ENCODE measurements around the gene FLAD1.

FLAD1 gene

GRCh38 chr1:155005076-155006011 is 22.2 kb downstream of the FLAD1 start:
- DNase-seq: no peak

GRCh38 chr1:155006601-155007101 is 23.5 kb downstream of the FLAD1 start:
- DNase-seq: no peak

GRCh38 chr1:155007251-155007828 is 24.2 kb downstream of the FLAD1 start:
- no peak for DNase-seq

GRCh38 chr1:155008015-155008941 is 25.1 kb downstream of the FLAD1 start:
- no peak for DNase-seq

- DNase-seq: no peak
Measured at GRCh38 chr1:155009221-155009711, 26.1 kb downstream of the FLAD1 start.

GRCh38 chr1:155009742-155010141 is 26.6 kb downstream of the FLAD1 start:
- no peak for DNase-seq

GRCh38 chr1:155010211-155010918 is 27.2 kb downstream of the FLAD1 start:
- DNase-seq: no peak

- no peak for DNase-seq
Measured at GRCh38 chr1:155011004-155011416, 27.9 kb downstream of the FLAD1 start.

- no peak for DNase-seq
Measured at GRCh38 chr1:155011437-155012025, 28.4 kb downstream of the FLAD1 start.

GRCh38 chr1:155012026-155012546 is 28.9 kb downstream of the FLAD1 start:
- DNase-seq: no peak

GRCh38 chr1:155012776-155013602 is 29.8 kb downstream of the FLAD1 start:
- no peak for DNase-seq

GRCh38 chr1:155013632-155014031 is 30.5 kb downstream of the FLAD1 start:
- DNase-seq: no peak

GRCh38 chr1:155014709-155015508 is 31.8 kb downstream of the FLAD1 start:
- no peak for DNase-seq

- no peak for DNase-seq
Measured at GRCh38 chr1:155015527-155016230, 32.5 kb downstream of the FLAD1 start.

GRCh38 chr1:155016231-155016831 is 33.2 kb downstream of the FLAD1 start:
- no peak for DNase-seq

- peak; percentile 95 for DNase-seq
Measured at GRCh38 chr1:155017041-155017945, 34.1 kb downstream of the FLAD1 start.

GRCh38 chr1:155017946-155018316 is 34.8 kb downstream of the FLAD1 start:
- DNase-seq: peak; percentile 41
